Natural killer cell (primary cell): Measurements from ENCODE around the gene SLCO4A1. TPM values are rescaled to one million over a fixed set of nuclear protein-coding genes. Genes with fewer than 3 reads are reported as not detected.

Source experiments
- ATAC-seq, 3 donors: fragments of 150-1000 bp in 2 of 3; fragments of 200-7000 bp in 1 of 3; cut with Tn5 transposase; 1 replicate in 1 of 3; 2 replicates in 2 of 3; pipeline ENCODE4 v1.10.0; 2021; ENCODE audit warnings: mild to moderate bottlenecking in 2 of 3, moderate library complexity in 2 of 3
- DNase-seq, 2 donors: peaks; one replicate each; pipeline versions ENCODE4 v3.0.0 to v3.0.0-alpha.2; 2013 to 2021; ENCODE audit warnings: mixed read lengths in 1 of 2
- H3K27ac ChIP-seq: one replicate; pipeline ENCODE4 v1.5.1; 2013; ENCODE audit warnings: mild to moderate bottlenecking, low read length
- H3K27me3 ChIP-seq: one replicate; pipeline ENCODE4 v1.6.1; 2013; ENCODE audit warnings: low read length; ENCODE audit not compliant: control insufficient read depth, insufficient read depth
- H3K36me3 ChIP-seq: one replicate; pipeline ENCODE4 v1.6.1; 2013; ENCODE audit warnings: low read length; ENCODE audit not compliant: control insufficient read depth, insufficient read depth
- H3K4me1 ChIP-seq: one replicate; pipeline ENCODE4 v1.6.1; 2013; ENCODE audit warnings: low read length; ENCODE audit not compliant: control insufficient read depth, insufficient read depth
- H3K4me3 ChIP-seq: one replicate; pipeline ENCODE4 v1.5.1; 2013; ENCODE audit warnings: low read length
- H3K9me3 ChIP-seq: one replicate; pipeline ENCODE4 v1.6.1; 2013; ENCODE audit warnings: low read length; ENCODE audit not compliant: control insufficient read depth, insufficient read depth
- H3K27ac Mint-ChIP-seq, 2 donors: one replicate each; pipeline ENCODE4 v1.8.0; 2022; ENCODE audit warnings: mild to moderate bottlenecking in 2 of 2, mixed read lengths in 2 of 2, moderate library complexity in 1 of 2
- H3K27me3 Mint-ChIP-seq, 2 donors: one replicate each; pipeline ENCODE4 v1.8.0; 2022; ENCODE audit warnings: low read depth in 2 of 2, mixed read lengths in 2 of 2
- H3K36me3 Mint-ChIP-seq: one replicate; pipeline ENCODE4 v1.8.0; 2022; ENCODE audit warnings: mixed read lengths
- H3K4me1 Mint-ChIP-seq, 2 donors: one replicate each; pipeline ENCODE4 v1.8.0; 2022; ENCODE audit warnings: mixed read lengths in 2 of 2
- H3K4me3 Mint-ChIP-seq: one replicate; pipeline ENCODE4 v1.8.0; 2022; ENCODE audit warnings: mild to moderate bottlenecking, moderate library complexity, mixed read lengths
- H3K9me3 Mint-ChIP-seq, 2 donors: one replicate each; pipeline ENCODE4 v1.8.0; 2022; ENCODE audit warnings: mixed read lengths in 2 of 2
- CTCF ChIP-seq: fragments of 200-600 bp; IDR thresholded peaks from one replicate; pipeline ENCODE4 v1.8.0; 2022; ENCODE audit warnings: antibody characterized with exemption
- WGBS: methylation state at CpG from one replicate; pipeline ENCODE4 v1.1.7; 2013; ENCODE audit warnings: missing lambda C conversion rate; ENCODE audit not compliant: insufficient coverage; 5-methylcytosine and 5-hydroxymethylcytosine counted together
- intact Hi-C: fragments of 100-400 bp; cut with micrococcal nuclease; formaldehyde crosslinking; loops from one replicate; pipeline ENCODE4 v1.14.2; 2022
- total RNA-seq, 4 donors: library from RNA; stranded (reverse); fragments of 120-200 nt in 1 of 4; gene quantifications; one replicate each; pipeline versions ENCODE4 v1.2.3 to v1.2.4, GENCODE V29; 2013 to 2022

Gene SLCO4A1
- total RNA-seq, 3 donors from 2014 or later (not counting 1 experiment from before 2014, with no cell fraction given) = 0.59 to 1.4 (median 1.1) TPM

- TF ChIP-seq CTCF = no peak
- Mint-ChIP-seq H3K4me1 (peaks cover 10 to 25% of the 10 kb centered on the region in 2 donors), H3K27ac (no peak overlapping the region), H3K4me3 (no peak overlapping the region), H3K36me3 (no peaks in the 10 kb centered on the region), H3K27me3 (peaks cover 0 to 5% of the 10 kb centered on the region in 2 donors), H3K9me3 (no peaks in the 10 kb centered on the region)
- ATAC-seq = no peak
- H3K4me1 ChIP-seq = peaks cover 22% of the 10 kb centered on the region
- no peak overlapping the region for H3K4me3 ChIP-seq
- H3K9me3 ChIP-seq = no peaks in the 10 kb centered on the region
- peaks cover 3% of the 10 kb centered on the region for H3K27me3 ChIP-seq
- H3K36me3 ChIP-seq = no peaks in the 10 kb centered on the region
- H3K27ac ChIP-seq = no peak overlapping the region
- intact Hi-C loops = no loop called here
- DNase-seq = no peak
- 96% methylated on average over 15 of the region's 17 CpGs for WGBS
Observed at GRCh38 chr20:62690261-62690820, 48.0 kb downstream of the SLCO4A1 start.

- peaks cover 0 to 3% of the 10 kb centered on the region in 2 donors for H3K27me3 Mint-ChIP-seq
- 70% methylated on average over 15 of the region's 15 CpGs for WGBS
- no peak for ATAC-seq
- no peak overlapping the region for H3K4me3 Mint-ChIP-seq
- H3K4me3 ChIP-seq = no peak overlapping the region
- H3K4me1 Mint-ChIP-seq = peaks cover 4 to 22% of the 10 kb centered on the region in 2 donors
- peaks cover 3% of the 10 kb centered on the region for H3K27me3 ChIP-seq
- no peaks in the 10 kb centered on the region for H3K36me3 Mint-ChIP-seq
- no peaks in the 10 kb centered on the region for H3K9me3 ChIP-seq
- no peaks in the 10 kb centered on the region for H3K9me3 Mint-ChIP-seq
- no peak for DNase-seq
- H3K27ac Mint-ChIP-seq = no peak overlapping the region
- H3K4me1 ChIP-seq = peaks cover 11% of the 10 kb centered on the region
- no peak for TF ChIP-seq CTCF
- no peak overlapping the region for H3K27ac ChIP-seq
- intact Hi-C loops = no loop called here
- H3K36me3 ChIP-seq = no peaks in the 10 kb centered on the region
Observed at GRCh38 chr20:62691487-62691886, 49.2 kb downstream of the SLCO4A1 start.

- no peak overlapping the region for H3K4me3 ChIP-seq
- no peak overlapping the region for H3K27ac ChIP-seq
- DNase-seq (no peak), ATAC-seq (no peak)
- H3K27me3 ChIP-seq = peaks cover 3% of the 10 kb centered on the region
- Mint-ChIP-seq H3K36me3 (no peaks in the 10 kb centered on the region), H3K9me3 (no peaks in the 10 kb centered on the region), H3K27ac (no peak overlapping the region), H3K4me1 (peaks cover 0 to 25% of the 10 kb centered on the region in 2 donors), H3K4me3 (no peak overlapping the region), H3K27me3 (no peaks in the 10 kb centered on the region)
- TF ChIP-seq CTCF = no peak
- no peaks in the 10 kb centered on the region for H3K9me3 ChIP-seq
- peaks cover 10% of the 10 kb centered on the region for H3K4me1 ChIP-seq
- no peaks in the 10 kb centered on the region for H3K36me3 ChIP-seq
- intact Hi-C loops = no loop called here
- 79% methylated on average over 8 of the region's 8 CpGs for WGBS
Observed at GRCh38 chr20:62692176-62692575, 49.9 kb downstream of the SLCO4A1 start.
